Naive thymus-derived CD4-positive, alpha-beta T cell (primary cell): Measurements from ENCODE around the gene VAC14. TPM values are rescaled to one million over a fixed set of nuclear protein-coding genes. Genes with fewer than 3 reads are reported as not detected.

Experiments used
- ATAC-seq: fragments of 150-1000 bp; cut with Tn5 transposase; 2 replicates; pipeline ENCODE4 v1.10.0; 2021; ENCODE audit warnings: mild to moderate bottlenecking, moderate library complexity
- CTCF ChIA-PET: fragments of 350-600 bp; sonication (Branson Sonifier 250); formaldehyde crosslinking; loops from one replicate; lab custom pipeline; 2021; ENCODE audit warnings: antibody characterized with exemption; lab: Charles Lee
- POLR2A ChIA-PET: fragments of 350-600 bp; sonication (Branson Sonifier 250); formaldehyde crosslinking; loops from one replicate; lab custom pipeline; 2021; ENCODE audit warnings: antibody characterized with exemption, inconsistent platforms; lab: Charles Lee
- DNase-seq, 9 donors: peaks; one replicate each; pipeline versions ENCODE4 v3.0.0 to v3.0.0-alpha.2; 2020 to 2022; ENCODE audit warnings: mixed read lengths in 1 of 9
- H3K27ac ChIP-seq: one replicate; pipeline ENCODE4 v1.7.0; 2013; ENCODE audit warnings: mild to moderate bottlenecking, low read depth, low read length, moderate library complexity
- H3K27me3 ChIP-seq, 2 donors: one replicate each; pipeline ENCODE4 v1.7.0; 2013; ENCODE audit warnings: low read length in 2 of 2, mild to moderate bottlenecking in 2 of 2, moderate library complexity in 2 of 2; ENCODE audit not compliant: control insufficient read depth in 2 of 2, insufficient read depth in 2 of 2
- H3K36me3 ChIP-seq, 3 experiments: 1 replicate in 2 of 3; 2 replicates in 1 of 3; pipeline ENCODE4 v1.7.0; 2013; ENCODE audit warnings: low read length in 3 of 3, mild to moderate bottlenecking in 3 of 3, moderate library complexity in 1 of 3; ENCODE audit not compliant: insufficient read depth in 3 of 3, control insufficient read depth in 2 of 3
- H3K4me1 ChIP-seq, 2 donors: one replicate each; pipeline ENCODE4 v1.7.0; 2013; ENCODE audit warnings: low read length in 2 of 2, mild to moderate bottlenecking in 2 of 2, moderate library complexity in 1 of 2; ENCODE audit not compliant: control insufficient read depth in 2 of 2, insufficient read depth in 2 of 2
- H3K4me3 ChIP-seq: 2 replicates; pipeline ENCODE4 v1.7.0; 2013; ENCODE audit warnings: mild to moderate bottlenecking, low read length
- H3K9me3 ChIP-seq, 3 experiments: 1 replicate in 2 of 3; 2 replicates in 1 of 3; pipeline ENCODE4 v1.7.0; 2013; ENCODE audit warnings: low read length in 3 of 3; ENCODE audit not compliant: control insufficient read depth in 2 of 3
- H3K27ac Mint-ChIP-seq, 9 donors: one replicate each; pipeline ENCODE4 v1.8.0; 2020 to 2022; ENCODE audit warnings: mixed read lengths in 9 of 9, mild to moderate bottlenecking in 8 of 9, moderate library complexity in 5 of 9, inconsistent platforms in 2 of 9
- H3K27me3 Mint-ChIP-seq, 5 donors: one replicate each; pipeline ENCODE4 v1.8.0; 2021 to 2022; ENCODE audit warnings: mixed read lengths in 5 of 5, mild to moderate bottlenecking in 1 of 5
- H3K36me3 Mint-ChIP-seq, 5 donors: one replicate each; pipeline ENCODE4 v1.8.0; 2020 to 2022; ENCODE audit warnings: mixed read lengths in 5 of 5, mild to moderate bottlenecking in 3 of 5, inconsistent platforms in 1 of 5
- H3K4me1 Mint-ChIP-seq, 7 donors: one replicate each; pipeline ENCODE4 v1.8.0; 2020 to 2022; ENCODE audit warnings: mixed read lengths in 7 of 7, mild to moderate bottlenecking in 3 of 7, inconsistent platforms in 1 of 7
- H3K4me3 Mint-ChIP-seq, 10 donors: one replicate each; pipeline ENCODE4 v1.8.0; 2020 to 2022; ENCODE audit warnings: mild to moderate bottlenecking in 10 of 10, mixed read lengths in 10 of 10, moderate library complexity in 6 of 10, inconsistent platforms in 2 of 10
- H3K9me3 Mint-ChIP-seq, 11 donors: one replicate each; pipeline ENCODE4 v1.8.0; 2020 to 2022; ENCODE audit warnings: mixed read lengths in 11 of 11, mild to moderate bottlenecking in 4 of 11, inconsistent platforms in 1 of 11, moderate library complexity in 1 of 11
- intact Hi-C, 2 donors: fragments of 100-400 bp; cut with micrococcal nuclease; formaldehyde crosslinking; loops; one replicate each; pipeline ENCODE4 v1.15.1; 2023
- polyA plus RNA-seq, 2 donors: library from polyadenylated mRNA; unstranded; fragments of 300-500 nt; fragmentation: Illumina TruSeq; gene quantifications; one replicate each; pipeline ENCODE4 v1.2.3, GENCODE V29; 2021
- total RNA-seq, 6 experiments: library from RNA in 5 of 6; stranded (reverse) in 5 of 6; gene quantifications; 1 replicate in 5 of 6; 2 replicates in 1 of 6; pipeline ENCODE4 v1.2.3 and lab custom pipeline; 2021 to 2026

The VAC14 gene
- total and polyA plus RNA-seq, 7 experiments from 2014 or later = 29.2 to 61.2 (median 45.9) TPM

DNA sequence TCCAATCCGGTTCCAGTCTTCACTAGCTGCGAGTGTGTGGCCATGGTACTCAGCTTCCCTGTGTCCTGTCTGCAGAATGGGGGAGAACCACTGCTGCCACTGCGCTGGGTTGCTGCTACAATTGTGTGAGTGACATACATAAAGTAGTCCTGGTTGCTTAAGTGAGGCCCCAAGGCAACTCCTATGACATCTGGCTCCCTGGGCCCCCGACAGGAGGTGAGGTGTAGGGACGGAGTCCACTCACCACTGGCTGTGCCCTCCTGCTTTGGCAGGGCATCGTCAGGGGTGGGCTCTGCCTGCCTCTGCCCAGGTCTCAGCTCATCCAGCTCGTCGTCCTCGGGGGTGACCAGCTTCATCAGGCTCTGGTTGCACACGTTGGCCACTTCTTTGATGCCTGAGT, 20.4 kb downstream of the VAC14 start:
- Mint-ChIP-seq H3K9me3 (peaks cover 0 to under 1% (median 0%) of the 10 kb centered on the region in 11 donors), H3K27ac (no peak overlapping the region), H3K4me1 (peaks cover 0 to 4% (median 0%) of the 10 kb centered on the region in 7 donors), H3K27me3 (no peaks in the 10 kb centered on the region), H3K4me3 (no peak overlapping the region), H3K36me3 (peaks cover 19 to 75% (median 39%) of the 10 kb centered on the region in 5 donors)
- no peak for ATAC-seq
- H3K4me1 ChIP-seq = no peaks in the 10 kb centered on the region
- ChIA-PET POLR2A (no interaction called here), CTCF (interaction anchor here (1.2 kb wide), 1 partner anchor 9 kb away, joined by 5 read pairs; no protein-coding TSS in a partner anchor)
- H3K36me3 ChIP-seq = peaks cover 16 to 85% (median 48%) of the 10 kb centered on the region in 3 experiments
- H3K27me3 ChIP-seq = no peaks in the 10 kb centered on the region
- intact Hi-C loops = no loop called here
- H3K9me3 ChIP-seq = no peaks in the 10 kb centered on the region
- no peak overlapping the region for H3K27ac ChIP-seq
- H3K4me3 ChIP-seq = no peak overlapping the region
- DNase-seq = no peak

DNA sequence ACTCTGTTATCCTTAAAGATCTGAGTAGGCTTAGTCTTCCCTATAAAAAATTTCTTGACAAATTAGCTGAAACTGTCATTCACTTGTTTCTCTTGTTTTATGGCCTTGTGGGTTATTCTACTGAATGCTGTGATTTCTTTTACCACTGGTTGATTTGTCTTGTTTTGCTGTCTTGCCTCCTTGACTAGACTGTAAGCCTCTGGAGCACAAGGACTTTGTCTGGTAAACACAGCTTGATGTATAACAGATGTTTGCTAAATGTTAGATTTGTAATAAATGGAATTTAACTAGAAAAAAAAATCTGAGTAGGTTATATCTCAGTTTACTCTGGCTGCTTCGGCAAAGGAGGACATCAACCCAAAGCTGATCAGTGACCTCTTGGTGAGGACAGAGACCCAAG, 21.6 kb downstream of the VAC14 start:
- no peak overlapping the region for H3K27ac Mint-ChIP-seq
- ATAC-seq = no peak
- peaks cover 16 to 79% (median 36%) of the 10 kb centered on the region in 3 experiments for H3K36me3 ChIP-seq
- no peaks in the 10 kb centered on the region for H3K9me3 ChIP-seq
- intact Hi-C loops = no loop called here
- no peaks in the 10 kb centered on the region for H3K27me3 ChIP-seq
- no peaks in the 10 kb centered on the region for H3K9me3 Mint-ChIP-seq
- POLR2A ChIA-PET = no interaction called here
- H3K4me3 Mint-ChIP-seq = no peak overlapping the region
- H3K36me3 Mint-ChIP-seq = peaks cover 13 to 69% (median 34%) of the 10 kb centered on the region in 5 donors
- H3K27ac ChIP-seq = no peak overlapping the region
- H3K4me1 ChIP-seq = no peaks in the 10 kb centered on the region
- no peaks in the 10 kb centered on the region for H3K27me3 Mint-ChIP-seq
- DNase-seq = no peak
- H3K4me1 Mint-ChIP-seq = peaks cover 0 to 4% (median 0%) of the 10 kb centered on the region in 7 donors
- H3K4me3 ChIP-seq = no peak overlapping the region
- CTCF ChIA-PET = interaction anchor here (1.2 kb wide), 1 partner anchor 8 kb away, joined by 5 read pairs; no protein-coding TSS in a partner anchor

DNA sequence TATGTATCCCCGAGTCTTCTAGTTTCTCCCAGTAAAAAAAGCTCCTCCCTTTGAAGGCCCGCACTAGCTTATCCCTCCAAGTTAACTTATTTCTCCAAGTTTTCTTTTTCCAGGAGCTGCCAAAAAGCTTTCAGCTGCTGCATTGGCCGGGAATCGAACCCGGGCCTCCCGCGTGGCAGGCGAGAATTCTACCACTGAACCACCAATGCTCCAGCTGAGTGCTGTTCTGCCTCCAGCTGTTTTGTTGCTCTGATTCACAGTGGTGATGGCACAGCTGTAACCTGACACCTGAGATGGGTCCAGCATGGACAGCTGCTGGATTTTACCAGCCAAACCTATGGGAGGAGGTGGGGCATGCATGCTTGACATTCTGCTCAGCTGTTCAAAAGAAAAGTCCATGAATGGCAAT, 22.1 kb downstream of the VAC14 start:
- no peaks in the 10 kb centered on the region for H3K27me3 Mint-ChIP-seq
- H3K27ac ChIP-seq = no peak overlapping the region
- ATAC-seq (no peak), DNase-seq (no peak)
- peaks cover 0 to 4% (median 0%) of the 10 kb centered on the region in 7 donors for H3K4me1 Mint-ChIP-seq
- H3K27ac Mint-ChIP-seq = no peak overlapping the region
- ChIA-PET CTCF (no interaction called here), POLR2A (no interaction called here)
- H3K9me3 Mint-ChIP-seq = no peaks in the 10 kb centered on the region
- no peaks in the 10 kb centered on the region for H3K4me1 ChIP-seq
- peaks cover 19 to 79% (median 32%) of the 10 kb centered on the region in 3 experiments for H3K36me3 ChIP-seq
- no peaks in the 10 kb centered on the region for H3K27me3 ChIP-seq
- intact Hi-C loops = no loop called here
- no peaks in the 10 kb centered on the region for H3K9me3 ChIP-seq
- H3K4me3 ChIP-seq = no peak overlapping the region
- peaks cover 9 to 69% (median 34%) of the 10 kb centered on the region in 5 donors for H3K36me3 Mint-ChIP-seq
- no peak overlapping the region for H3K4me3 Mint-ChIP-seq

DNA sequence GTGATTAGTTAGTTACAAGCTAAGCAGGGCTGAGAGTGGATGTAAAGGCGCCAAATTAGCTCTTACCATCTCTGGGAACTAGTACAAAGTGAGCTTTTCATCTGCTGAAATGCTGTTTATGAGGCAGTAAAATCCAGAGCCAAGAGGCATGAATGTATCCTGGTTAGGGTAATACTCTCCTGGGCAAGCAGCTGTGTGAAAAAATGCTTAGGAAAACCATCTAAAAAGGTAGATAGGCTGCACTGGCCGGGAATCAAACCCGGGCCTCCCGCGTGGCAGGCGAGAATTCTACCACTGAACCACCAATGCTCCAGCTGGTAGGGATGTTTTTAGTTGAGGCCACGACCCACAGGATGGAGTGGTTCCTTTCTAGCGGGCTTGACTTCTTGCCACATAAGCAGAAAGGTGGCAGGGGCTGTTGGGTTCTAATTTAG, 23.0 kb downstream of the VAC14 start:
- H3K27ac Mint-ChIP-seq = no peak overlapping the region
- intact Hi-C loops = no loop called here
- Histone ChIP-seq H3K27ac (no peak overlapping the region), H3K36me3 (peaks cover 19 to 75% (median 26%) of the 10 kb centered on the region in 3 experiments), H3K4me3 (no peak overlapping the region), H3K4me1 (no peaks in the 10 kb centered on the region), H3K9me3 (no peaks in the 10 kb centered on the region), H3K27me3 (no peaks in the 10 kb centered on the region)
- H3K9me3 Mint-ChIP-seq = no peaks in the 10 kb centered on the region
- no peak for ATAC-seq
- POLR2A ChIA-PET = no interaction called here
- no peak overlapping the region for H3K4me3 Mint-ChIP-seq
- no peak for DNase-seq
- peaks cover 0 to 4% (median 0%) of the 10 kb centered on the region in 7 donors for H3K4me1 Mint-ChIP-seq
- CTCF ChIA-PET = no interaction called here
- no peaks in the 10 kb centered on the region for H3K27me3 Mint-ChIP-seq
- H3K36me3 Mint-ChIP-seq = peaks cover 9 to 61% (median 34%) of the 10 kb centered on the region in 5 donors

DNA sequence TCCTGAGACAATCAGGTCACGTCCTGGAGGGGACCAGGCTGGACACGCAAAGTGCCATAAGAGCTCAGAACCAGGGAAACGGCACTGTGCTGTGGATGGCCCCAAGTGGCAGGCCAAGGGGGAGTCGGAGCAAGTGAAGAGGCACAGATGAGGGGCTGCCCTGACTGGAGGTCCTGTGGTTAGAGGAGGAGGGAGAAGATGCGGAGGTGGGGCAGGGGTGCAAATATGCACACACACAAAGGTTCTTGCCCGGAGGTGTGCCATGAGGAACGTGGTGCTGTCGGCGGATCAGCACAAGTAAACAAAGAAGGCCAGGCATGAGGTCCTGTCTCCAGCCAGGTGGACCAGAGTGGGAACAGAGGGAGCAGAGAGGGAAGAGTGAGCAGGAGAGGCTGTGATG, 23.5 kb downstream of the VAC14 start:
- intact Hi-C loops = no loop called here
- Mint-ChIP-seq H3K36me3 (peaks cover 9 to 59% (median 34%) of the 10 kb centered on the region in 5 donors), H3K4me1 (peaks cover 0 to 4% (median 0%) of the 10 kb centered on the region in 7 donors), H3K27ac (peak overlapping the region in 2 of 9 donors; percentile 49 to 68), H3K9me3 (no peaks in the 10 kb centered on the region), H3K4me3 (no peak overlapping the region), H3K27me3 (no peaks in the 10 kb centered on the region)
- CTCF ChIA-PET = no interaction called here
- POLR2A ChIA-PET = no interaction called here
- DNase-seq (no peak), ATAC-seq (no peak)
- H3K9me3 ChIP-seq = no peaks in the 10 kb centered on the region
- peaks cover 18 to 75% (median 22%) of the 10 kb centered on the region in 3 experiments for H3K36me3 ChIP-seq
- H3K27ac ChIP-seq = no peak overlapping the region
- H3K4me3 ChIP-seq = no peak overlapping the region
- H3K4me1 ChIP-seq = no peaks in the 10 kb centered on the region
- no peaks in the 10 kb centered on the region for H3K27me3 ChIP-seq

DNA sequence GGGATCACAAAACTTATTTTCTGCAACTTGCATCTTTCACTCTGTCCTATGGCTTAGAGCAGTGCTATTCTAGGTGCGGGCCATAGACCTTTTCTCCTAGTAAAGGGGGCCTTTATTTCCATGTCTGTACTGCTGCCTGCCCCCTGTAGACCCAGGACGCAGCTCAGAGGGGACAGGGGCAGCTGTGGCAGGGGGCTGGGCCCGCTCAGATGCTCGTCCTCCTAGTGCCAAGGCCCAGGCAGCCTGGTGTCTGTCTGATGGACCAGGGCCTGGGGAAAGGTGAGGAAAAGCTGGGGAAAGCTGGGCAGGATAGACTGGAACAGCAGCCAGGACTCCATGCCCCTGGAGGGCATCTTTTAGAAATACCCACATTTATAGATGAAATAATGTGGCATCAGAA, 25.6 kb downstream of the VAC14 start:
- Mint-ChIP-seq H3K9me3 (no peaks in the 10 kb centered on the region), H3K4me1 (peaks cover 0 to 6% (median 0%) of the 10 kb centered on the region in 7 donors), H3K27ac (peak overlapping the region in 1 of 9 donors; percentile 5), H3K4me3 (no peak overlapping the region), H3K27me3 (no peaks in the 10 kb centered on the region), H3K36me3 (peaks cover 6 to 46% (median 20%) of the 10 kb centered on the region in 5 donors)
- H3K36me3 ChIP-seq = peaks cover 5 to 66% (median 7%) of the 10 kb centered on the region in 3 experiments
- no peak overlapping the region for H3K27ac ChIP-seq
- CTCF ChIA-PET = no interaction called here
- H3K9me3 ChIP-seq = no peaks in the 10 kb centered on the region
- ATAC-seq (no peak), DNase-seq (no peak)
- H3K27me3 ChIP-seq = no peaks in the 10 kb centered on the region
- POLR2A ChIA-PET = no interaction called here
- intact Hi-C loops = no loop called here
- H3K4me1 ChIP-seq = no peaks in the 10 kb centered on the region
- H3K4me3 ChIP-seq = no peak overlapping the region

DNA sequence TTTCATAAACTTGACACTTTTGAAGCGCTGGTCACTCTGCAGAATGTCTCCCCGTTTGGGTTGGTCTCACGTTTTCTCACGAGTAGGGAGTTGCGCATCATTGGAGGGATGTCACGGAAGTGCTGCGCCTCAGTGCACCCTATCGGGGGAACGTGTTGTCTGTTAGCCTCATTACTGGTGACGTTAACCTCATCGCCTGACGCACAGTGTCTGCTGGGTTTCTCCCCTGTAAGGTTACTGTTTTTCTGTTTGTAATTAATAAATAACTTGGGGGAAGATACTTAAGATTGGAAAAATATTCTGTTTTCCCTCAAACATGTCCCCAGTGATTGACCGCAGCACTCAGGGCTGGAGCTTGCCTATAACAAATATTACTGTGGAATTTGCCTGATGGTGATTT, 26.7 kb downstream of the VAC14 start:
- Mint-ChIP-seq H3K27me3 (no peaks in the 10 kb centered on the region), H3K27ac (peak overlapping the region in 1 of 9 donors; percentile 21), H3K4me3 (no peak overlapping the region), H3K36me3 (peaks cover 5 to 45% (median 14%) of the 10 kb centered on the region in 5 donors), H3K4me1 (peaks cover 0 to 8% (median 0%) of the 10 kb centered on the region in 7 donors), H3K9me3 (no peaks in the 10 kb centered on the region)
- intact Hi-C loops = loop anchor here in 1 of 2 donors (5.0 kb wide), 1 partner anchor 77 kb away; no protein-coding TSS in a partner anchor
- DNase-seq (no peak), ATAC-seq (no peak)
- ChIA-PET CTCF (interaction anchor here (1.2 kb wide), 1 partner anchor 23 kb away, joined by 3 read pairs; no protein-coding TSS in a partner anchor), POLR2A (no interaction called here)
- Histone ChIP-seq H3K27ac (no peak overlapping the region), H3K4me3 (no peak overlapping the region), H3K36me3 (peaks cover 5 to 66% (median 7%) of the 10 kb centered on the region in 3 experiments), H3K27me3 (no peaks in the 10 kb centered on the region), H3K4me1 (no peaks in the 10 kb centered on the region), H3K9me3 (no peaks in the 10 kb centered on the region)
